NCI-H1048 (cell line): Measurements from ENCODE around the gene NSMCE1.

Experiments
- DNase-seq: peaks from one replicate; lab custom pipeline; 2025; lab: John Stamatoyannopoulos, UW

NSMCE1 gene, protein sequence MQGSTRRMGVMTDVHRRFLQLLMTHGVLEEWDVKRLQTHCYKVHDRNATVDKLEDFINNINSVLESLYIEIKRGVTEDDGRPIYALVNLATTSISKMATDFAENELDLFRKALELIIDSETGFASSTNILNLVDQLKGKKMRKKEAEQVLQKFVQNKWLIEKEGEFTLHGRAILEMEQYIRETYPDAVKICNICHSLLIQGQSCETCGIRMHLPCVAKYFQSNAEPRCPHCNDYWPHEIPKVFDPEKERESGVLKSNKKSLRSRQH

GRCh38 chr16:27268376-27269299 is at the start of gene NSMCE1:
NSMCE1 (minus strand) TSS chr16:27268772; CDS start chr16:27257570, 11,202 bp downstream.
- peak; percentile 69 for DNase-seq

GRCh38 chr16:27317738-27318391 is 49.3 kb upstream of the NSMCE1 start:
- DNase-seq = no peak

DNA sequence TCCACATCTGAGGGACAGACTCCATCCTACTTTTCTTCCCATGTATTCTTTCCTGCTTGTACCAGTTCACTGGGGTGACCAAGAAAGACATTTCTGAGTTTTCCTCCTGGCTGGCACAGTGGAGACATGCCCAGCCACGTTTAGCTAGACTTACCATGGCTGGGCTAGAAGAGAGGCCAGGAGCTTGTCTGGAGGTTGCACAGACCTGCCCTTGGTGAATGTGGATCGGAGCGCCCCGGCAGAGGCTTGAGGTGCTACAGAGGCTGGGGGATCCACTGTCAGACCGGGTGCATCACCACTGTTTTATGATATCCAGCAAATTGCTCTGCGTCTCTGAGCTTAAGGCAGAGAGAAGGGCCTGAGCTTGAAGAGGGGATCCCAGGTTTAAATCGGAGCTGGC is 48.7 kb upstream of the NSMCE1 start:
- no peak for DNase-seq

GRCh38 chr16:27316038-27316680 is 47.6 kb upstream of the NSMCE1 start:
- DNase-seq = no peak

DNA sequence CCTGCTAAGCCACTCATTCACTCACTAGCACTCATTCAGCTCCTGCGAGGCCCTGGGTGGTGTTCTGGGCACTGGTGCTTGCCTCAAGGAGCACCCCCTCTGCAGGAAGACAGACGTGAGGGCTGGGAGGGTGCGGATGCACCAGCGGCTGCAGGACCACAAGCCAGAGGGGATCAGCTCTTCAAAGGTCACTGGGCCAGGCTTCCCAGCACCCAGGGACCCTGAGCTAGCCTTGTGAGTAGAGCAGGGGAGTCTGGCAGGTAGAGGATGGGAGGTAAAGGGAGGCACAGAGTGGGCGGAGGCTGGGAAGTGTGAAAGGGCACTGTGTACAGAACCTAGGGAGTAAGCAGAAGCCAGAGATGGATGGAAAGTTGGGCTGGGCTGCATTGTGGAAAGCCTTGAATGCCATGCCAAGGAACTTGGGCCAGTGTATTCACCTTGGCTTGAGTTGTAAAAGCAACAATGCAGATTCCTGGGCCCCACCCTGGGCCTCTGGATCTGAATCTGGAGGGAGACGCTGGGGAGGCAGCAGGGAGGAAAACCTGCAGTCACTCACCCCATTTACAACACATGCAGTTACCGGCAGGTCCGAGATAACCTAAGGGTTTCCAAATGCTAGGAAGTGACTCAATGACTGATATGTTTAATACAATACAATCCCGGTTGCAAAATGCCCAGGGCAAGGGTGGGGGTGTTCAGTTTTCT is 46.9 kb upstream of the NSMCE1 start:
- no peak for DNase-seq

GRCh38 chr16:27314986-27315332 is 46.4 kb upstream of the NSMCE1 start:
- DNase-seq = no peak

- DNase-seq = no peak
These were observed 45.7 kb upstream of the NSMCE1 start for GRCh38 chr16:27314161-27314723.

GRCh38 chr16:27313422-27314160 is 45.0 kb upstream of the NSMCE1 start, which contains the start of gene IL4R:
IL4R (plus strand) TSS chr16:27313974; CDS start chr16:27340204, 26,230 bp downstream.
- no peak for DNase-seq

DNA sequence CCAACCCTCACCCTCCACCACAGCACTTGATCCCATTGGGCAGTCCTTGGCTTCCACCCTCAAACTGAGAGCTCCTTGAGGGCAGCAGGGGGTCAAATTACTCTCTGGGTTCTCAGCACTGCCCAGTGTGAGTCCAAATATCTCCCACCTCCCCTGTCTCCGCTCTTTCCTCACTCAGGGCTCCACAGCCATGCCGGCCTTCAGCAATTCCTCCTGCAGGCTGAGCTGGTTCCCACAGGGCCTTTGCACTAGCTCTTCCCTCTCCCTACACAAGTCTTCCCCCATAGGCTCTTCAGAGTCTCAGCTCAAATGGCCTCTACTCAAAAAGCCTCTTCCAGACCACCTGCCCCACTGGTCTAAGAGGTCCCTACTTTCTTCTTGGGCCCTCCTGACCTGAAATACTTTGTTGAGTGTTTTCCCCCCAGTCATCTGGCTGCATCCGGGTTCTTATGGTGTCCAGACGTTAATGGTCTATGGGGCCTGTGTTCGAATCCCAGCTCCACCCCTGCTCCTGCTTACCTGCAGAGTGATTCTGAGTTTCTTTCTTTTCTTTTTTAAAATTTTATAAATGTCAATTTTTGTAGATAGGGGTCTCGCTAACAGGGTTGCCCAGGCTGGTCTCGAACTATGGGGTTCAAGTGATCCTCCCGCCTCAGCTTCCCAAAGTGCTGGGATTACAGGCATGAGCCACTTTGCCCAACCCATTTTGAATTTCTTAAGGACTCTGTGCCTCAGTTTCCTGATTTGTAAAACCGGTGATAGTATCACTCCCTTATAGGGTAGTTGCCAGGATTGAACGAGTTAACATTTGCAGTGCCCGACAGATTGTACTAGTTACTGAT is 44.2 kb upstream of the NSMCE1 start:
- DNase-seq = no peak

- no peak for DNase-seq
These were observed 43.3 kb upstream of the NSMCE1 start for GRCh38 chr16:27311897-27312303.

DNA sequence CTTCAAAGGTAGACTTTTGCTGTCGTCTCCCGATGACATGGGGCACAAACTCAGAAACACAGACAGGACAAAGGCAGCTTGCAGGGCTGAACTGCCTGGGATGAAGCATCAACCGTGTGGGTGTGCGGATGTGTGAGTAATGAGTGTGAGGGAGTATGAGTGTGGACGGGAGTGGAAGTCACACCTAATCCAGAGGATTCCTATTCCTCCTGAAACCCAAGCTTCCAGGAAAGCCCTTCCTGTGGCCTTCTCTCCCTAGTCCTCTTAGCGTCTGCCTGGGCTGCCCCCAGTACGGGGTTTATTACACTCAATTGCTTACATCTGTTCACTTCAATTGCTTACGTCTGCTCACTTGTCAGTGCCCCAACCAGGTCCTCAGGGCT is 42.9 kb upstream of the NSMCE1 start:
- DNase-seq = no peak

DNA sequence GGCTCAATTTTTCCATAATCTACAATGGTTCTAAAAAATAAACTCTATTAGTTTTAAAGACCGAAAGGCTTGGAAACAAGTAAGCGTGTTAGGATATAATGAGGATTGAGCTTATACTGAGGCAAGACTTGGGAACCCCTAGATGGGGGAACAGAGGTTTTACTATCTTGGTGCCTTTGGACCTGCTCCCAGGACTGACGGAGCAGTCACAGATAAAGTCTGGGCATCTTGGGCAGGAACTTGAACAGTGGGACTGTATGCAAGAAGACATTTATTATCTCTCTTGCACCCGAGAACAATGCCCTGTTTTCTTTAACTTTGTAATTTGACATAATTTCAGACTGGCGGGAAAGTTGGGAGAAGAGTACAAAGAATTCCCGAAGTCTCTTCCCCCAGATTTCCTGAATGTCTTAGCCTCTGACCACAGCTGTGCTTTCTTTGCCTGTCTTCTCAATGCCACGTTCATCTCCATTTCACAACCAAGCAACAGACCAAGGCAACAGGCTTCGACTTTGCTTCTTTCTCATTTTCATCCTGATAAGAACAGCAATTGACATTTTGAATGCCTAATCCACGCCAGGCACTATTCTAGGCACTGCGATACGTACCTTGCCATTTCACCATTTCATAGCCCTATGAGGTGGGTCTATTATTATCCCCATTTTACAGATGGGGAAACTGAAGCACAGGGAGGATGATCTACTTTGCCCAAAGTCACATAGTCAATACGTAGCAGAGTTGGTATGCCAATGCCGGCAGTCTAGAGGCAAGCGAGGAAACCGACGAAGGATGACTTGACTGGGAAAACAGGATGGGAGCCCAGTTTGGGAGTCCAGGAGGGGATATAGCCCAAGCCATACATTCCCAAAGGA is 42.2 kb upstream of the NSMCE1 start:
- no peak for DNase-seq

DNA sequence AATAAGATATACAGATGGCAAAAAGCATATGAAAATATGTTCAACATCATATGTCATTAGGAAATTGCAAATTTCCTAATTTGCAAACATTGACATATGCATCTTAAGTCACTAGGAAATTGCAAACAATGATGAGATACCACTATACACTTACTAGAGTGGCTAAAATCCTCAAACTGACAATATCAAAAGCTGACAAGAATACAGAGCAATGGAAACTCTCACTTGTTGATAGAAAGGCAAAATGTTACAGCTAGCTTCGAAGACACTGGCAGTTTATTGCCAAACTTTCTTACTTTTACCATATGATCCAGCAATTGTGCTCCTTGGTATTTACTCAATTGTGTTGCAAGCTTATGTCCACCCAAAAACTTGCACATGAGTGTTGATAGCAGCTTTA is 40.2 kb upstream of the NSMCE1 start:
- no peak for DNase-seq

- DNase-seq = no peak
These were observed 37.4 kb upstream of the NSMCE1 start for GRCh38 chr16:27305839-27306442.

- DNase-seq = no peak
These were observed 36.5 kb upstream of the NSMCE1 start for GRCh38 chr16:27304881-27305745.

GRCh38 chr16:27304102-27304501 is 35.5 kb upstream of the NSMCE1 start:
- no peak for DNase-seq
